ENCODE results near the gene IL1F10.

Gene IL1F10

GRCh38 chr2:113084249-113085000 lies 16.7 kb downstream of the IL1F10 start:
- ChIA-PET POLR2A (no interaction called here), CTCF (interaction anchor here (0.7 to 1.5 kb wide), 11 partner anchors 8 to 306 kb away, joined by 3 to 10 read pairs (median 3); no protein-coding TSS in a partner anchor)
- H3K36me3 ChIP-seq (ENCODE audit: control insufficient read depth in 2 of 2, insufficient read depth in 1 of 2, low read length in 2 of 2) = no peaks in the 10 kb centered on the region
- H3K4me3 ChIP-seq (ENCODE audit: low read depth, low read length) = no peak overlapping the region
- no peaks in the 10 kb centered on the region for H3K9me3 ChIP-seq (ENCODE audit: control insufficient read depth, insufficient read depth, low read depth, low read length)
- H3K27ac ChIP-seq (ENCODE audit: extremely low read depth, low read depth, low read length) = no peak overlapping the region
- H3K4me1 ChIP-seq (ENCODE audit: control insufficient read depth, insufficient read depth, low read length) = no peaks in the 10 kb centered on the region
- no peak for TF ChIP-seq EGR2 (tag by site-specific recombination; IDR thresholded peaks at IDR 0.05; ENCODE audit: low read depth)
- TF ChIP-seq ZNF792 (tag by site-specific recombination; IDR thresholded peaks at IDR 0.05) = no peak
- TF ChIP-seq ZNF518A (tag by site-specific recombination; conservative IDR thresholded peaks at IDR 0.05; ENCODE audit: low read depth) = no peak
- no peak for TF ChIP-seq ZNF561 (tag by site-specific recombination; IDR thresholded peaks at IDR 0.05; ENCODE audit: borderline replicate concordance)
- TF ChIP-seq ZNF658 (tag by site-specific recombination; IDR thresholded peaks at IDR 0.05) = no peak
- TF ChIP-seq ZEB2 (tag by site-specific recombination; IDR thresholded peaks at IDR 0.05) = no peak
- peak; percentile 44 for TF ChIP-seq SCRT2 (tag by site-specific recombination; IDR thresholded peaks at IDR 0.05)

DNA sequence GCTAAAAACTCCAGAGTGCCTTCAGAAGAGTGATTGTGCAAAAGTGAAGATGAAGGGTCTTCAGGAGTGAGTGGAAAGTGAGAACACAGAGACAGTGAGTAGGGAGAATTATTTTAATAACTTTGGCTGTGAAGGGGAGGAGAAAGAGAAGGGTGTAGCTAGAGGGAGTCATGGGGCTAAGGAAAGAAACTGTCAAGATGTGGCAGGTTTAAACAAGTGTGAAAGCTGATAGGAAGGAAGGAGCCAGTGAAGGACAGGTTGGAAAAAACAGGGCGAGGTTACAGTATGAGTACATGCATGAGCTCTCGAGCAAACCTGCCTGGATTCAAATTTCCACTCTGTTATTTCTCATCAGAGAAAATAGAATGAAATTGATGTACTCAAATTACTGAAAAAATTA lies 17.8 kb downstream of the IL1F10 start:
- ChIA-PET CTCF (interaction anchor here (0.5 to 1.2 kb wide), 6 partner anchors 7 to 68 kb away, joined by 3 to 10 read pairs (median 3); no protein-coding TSS in a partner anchor), POLR2A (no interaction called here)
- Histone ChIP-seq H3K27ac (ENCODE audit: extremely low read depth, low read depth, low read length) (no peak overlapping the region), H3K36me3 (ENCODE audit: control insufficient read depth in 2 of 2, insufficient read depth in 1 of 2, low read length in 2 of 2) (no peaks in the 10 kb centered on the region), H3K4me3 (ENCODE audit: low read depth, low read length) (no peak overlapping the region), H3K9me3 (ENCODE audit: control insufficient read depth, insufficient read depth, low read depth, low read length) (no peaks in the 10 kb centered on the region), H3K4me1 (ENCODE audit: control insufficient read depth, insufficient read depth, low read length) (no peaks in the 10 kb centered on the region)
- TF ChIP-seq ZNF645 (tag by site-specific recombination; IDR thresholded peaks at IDR 0.05) (no peak), ZNF830 (tag by site-specific recombination; IDR thresholded peaks at IDR 0.05; ENCODE audit: low read depth) (no peak), ZNF501 (tag by site-specific recombination; IDR thresholded peaks at IDR 0.05) (no peak), ZXDB (tag by site-specific recombination; IDR thresholded peaks at IDR 0.05) (no peak), ZNF324 (tag by site-specific recombination; IDR thresholded peaks at IDR 0.05) (no peak), GLIS1 (tag by site-specific recombination; IDR thresholded peaks at IDR 0.05) (no peak), ZNF785 (tag by site-specific recombination; IDR thresholded peaks at IDR 0.05) (no peak), KLF9 (tag by site-specific recombination; IDR thresholded peaks at IDR 0.05; ENCODE audit: low read depth) (no peak), BCL11A (tag by site-specific recombination; IDR thresholded peaks at IDR 0.05; ENCODE audit: low read depth) (no peak), IKZF3 (tag by site-specific recombination; IDR thresholded peaks at IDR 0.05) (no peak), ZNF24 (tag by site-specific recombination; IDR thresholded peaks at IDR 0.05) (no peak), ZBTB20 (tag by site-specific recombination; IDR thresholded peaks at IDR 0.05) (no peak), ZNF37A (tag by site-specific recombination; IDR thresholded peaks at IDR 0.05) (no peak), ZNF239 (tag by site-specific recombination; IDR thresholded peaks at IDR 0.05) (no peak), ZNF701 (tag by site-specific recombination; IDR thresholded peaks at IDR 0.05) (no peak), HOXA7 (CRISPR knock-in tag; IDR thresholded peaks at IDR 0.05; ENCODE audit: borderline replicate concordance) (no peak)
- TF ChIP-seq, protein P1, sequence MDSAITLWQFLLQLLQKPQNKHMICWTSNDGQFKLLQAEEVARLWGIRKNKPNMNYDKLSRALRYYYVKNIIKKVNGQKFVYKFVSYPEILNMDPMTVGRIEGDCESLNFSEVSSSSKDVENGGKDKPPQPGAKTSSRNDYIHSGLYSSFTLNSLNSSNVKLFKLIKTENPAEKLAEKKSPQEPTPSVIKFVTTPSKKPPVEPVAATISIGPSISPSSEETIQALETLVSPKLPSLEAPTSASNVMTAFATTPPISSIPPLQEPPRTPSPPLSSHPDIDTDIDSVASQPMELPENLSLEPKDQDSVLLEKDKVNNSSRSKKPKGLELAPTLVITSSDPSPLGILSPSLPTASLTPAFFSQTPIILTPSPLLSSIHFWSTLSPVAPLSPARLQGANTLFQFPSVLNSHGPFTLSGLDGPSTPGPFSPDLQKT (IDR thresholded peaks at IDR 0.05; ENCODE audit: borderline replicate concordance, low read depth, low read length) = no peak
- TF ChIP-seq, protein P2, sequence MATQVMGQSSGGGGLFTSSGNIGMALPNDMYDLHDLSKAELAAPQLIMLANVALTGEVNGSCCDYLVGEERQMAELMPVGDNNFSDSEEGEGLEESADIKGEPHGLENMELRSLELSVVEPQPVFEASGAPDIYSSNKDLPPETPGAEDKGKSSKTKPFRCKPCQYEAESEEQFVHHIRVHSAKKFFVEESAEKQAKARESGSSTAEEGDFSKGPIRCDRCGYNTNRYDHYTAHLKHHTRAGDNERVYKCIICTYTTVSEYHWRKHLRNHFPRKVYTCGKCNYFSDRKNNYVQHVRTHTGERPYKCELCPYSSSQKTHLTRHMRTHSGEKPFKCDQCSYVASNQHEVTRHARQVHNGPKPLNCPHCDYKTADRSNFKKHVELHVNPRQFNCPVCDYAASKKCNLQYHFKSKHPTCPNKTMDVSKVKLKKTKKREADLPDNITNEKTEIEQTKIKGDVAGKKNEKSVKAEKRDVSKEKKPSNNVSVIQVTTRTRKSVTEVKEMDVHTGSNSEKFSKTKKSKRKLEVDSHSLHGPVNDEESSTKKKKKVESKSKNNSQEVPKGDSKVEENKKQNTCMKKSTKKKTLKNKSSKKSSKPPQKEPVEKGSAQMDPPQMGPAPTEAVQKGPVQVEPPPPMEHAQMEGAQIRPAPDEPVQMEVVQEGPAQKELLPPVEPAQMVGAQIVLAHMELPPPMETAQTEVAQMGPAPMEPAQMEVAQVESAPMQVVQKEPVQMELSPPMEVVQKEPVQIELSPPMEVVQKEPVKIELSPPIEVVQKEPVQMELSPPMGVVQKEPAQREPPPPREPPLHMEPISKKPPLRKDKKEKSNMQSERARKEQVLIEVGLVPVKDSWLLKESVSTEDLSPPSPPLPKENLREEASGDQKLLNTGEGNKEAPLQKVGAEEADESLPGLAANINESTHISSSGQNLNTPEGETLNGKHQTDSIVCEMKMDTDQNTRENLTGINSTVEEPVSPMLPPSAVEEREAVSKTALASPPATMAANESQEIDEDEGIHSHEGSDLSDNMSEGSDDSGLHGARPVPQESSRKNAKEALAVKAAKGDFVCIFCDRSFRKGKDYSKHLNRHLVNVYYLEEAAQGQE (tag by site-specific recombination; IDR thresholded peaks at IDR 0.05) = no peak
